Purkinje cell (primary cell): ENCODE measurements around the gene VSIG4. TPM values are rescaled to one million over a fixed set of nuclear protein-coding genes. Genes with fewer than 3 reads are reported as not detected.

ENCODE experiments used
- polyA plus RNA-seq: library from polyadenylated mRNA; unstranded; fragments of >200 nt; fragmentation: Nextera tagmentation; gene quantifications from 2 replicates; pipeline ENCODE4 v1.2.1, GENCODE V29; 2014

Gene VSIG4
- polyA plus RNA-seq = not detected in 2 replicates

GRCh38 chrX:66039944-66040343 is at the start of gene VSIG4:
Gene VSIG4 (minus strand): TSS chrX:66040080. CDS start chrX:66039998, 82 bp downstream.

Other genes with a start within 250 kb of the VSIG4 start
- 18.2 and 20.6 TPM in 2 replicates for gene HEPH, start 124.2 kb upstream of the VSIG4 start, polyA plus RNA-seq